ENCODE results near the gene ADCY4.

The ADCY4 gene

GRCh38 chr14:24274101-24274543 lies 60.7 kb downstream of the ADCY4 start:
- peak; percentile 26 to 49 for DNase-seq (ENCODE audit: low read depth in 2 of 2)

GRCh38 chr14:24273422-24273998 lies 61.4 kb downstream of the ADCY4 start:
- DNase-seq (ENCODE audit: low read depth in 2 of 2) = no peak

GRCh38 chr14:24272467-24272866 lies 62.4 kb downstream of the ADCY4 start:
- no peak for DNase-seq (ENCODE audit: low read depth in 2 of 2)

GRCh38 chr14:24271834-24272263 lies 63.0 kb downstream of the ADCY4 start:
- no peak for DNase-seq (ENCODE audit: low read depth in 2 of 2)

- peak; percentile 72 to 82 for DNase-seq (ENCODE audit: low read depth in 2 of 2)
Observed at GRCh38 chr14:24271134-24271833, 63.6 kb downstream of the ADCY4 start, which contains the start of gene RABGGTA. Gene RABGGTA (minus strand): TSS chr14:24271597. CDS start chr14:24271115, 482 bp downstream.

GRCh38 chr14:24270537-24271133 lies 64.2 kb downstream of the ADCY4 start:
- DNase-seq (ENCODE audit: low read depth in 2 of 2) = no peak

- DNase-seq (ENCODE audit: low read depth in 2 of 2) = no peak
Observed at GRCh38 chr14:24269910-24270536, 64.8 kb downstream of the ADCY4 start.

- DNase-seq (ENCODE audit: low read depth in 2 of 2) = no peak
Observed at GRCh38 chr14:24269368-24269767, 65.5 kb downstream of the ADCY4 start.
